IMR-90 (cell line): ENCODE data around the gene CD96. TPM values are rescaled to one million over a fixed set of nuclear protein-coding genes. Genes with fewer than 3 reads are reported as not detected.

Experiments used
- ATAC-seq: fragments of 200-7000 bp; cut with Tn5 transposase; 2 replicates; pipeline ENCODE4 v1.9.1; 2020; ENCODE audit warnings: low read depth, mild to moderate bottlenecking, moderate library complexity
- BruUV-seq: library from RNA; stranded (reverse); fragments of 400-500 nt; replicated peaks from 2 replicates; lab custom pipeline; 2021; lab: Mats Ljungman, UMichigan
- CTCF ChIA-PET: fragments of 300-600 bp; formaldehyde crosslinking; extraction: SDS; loops from one replicate; lab custom pipeline; 2021; ENCODE audit warnings: antibody characterized with exemption; lab: Yijun Ruan, JAX
- POLR2A ChIA-PET: fragments of 300-600 bp; sonication (Branson Sonifier 250); formaldehyde crosslinking; loops from one replicate; lab custom pipeline; 2022; ENCODE audit warnings: antibody characterized with exemption; ENCODE audit not compliant: unreplicated experiment; lab: Charles Lee
- DNase-seq: peaks from one replicate; pipeline ENCODE4 v3.0.0; 2013
- H2AFZ ChIP-seq: replicated peaks from 2 replicates; pipeline ENCODE3; 2013; ENCODE audit warnings: low read length, mild to moderate bottlenecking; ENCODE audit not compliant: poor library complexity
- H2AK5ac ChIP-seq: 2 replicates; pipeline ENCODE4 v1.6.1; 2013; ENCODE audit warnings: low read depth, low read length, inconsistent platforms
- H2AK9ac ChIP-seq: replicated peaks from 2 replicates; pipeline ENCODE3; 2013; ENCODE audit warnings: mild to moderate bottlenecking, low read depth, low read length, moderate library complexity; ENCODE audit not compliant: poor library complexity
- H2BK120ac ChIP-seq: 2 replicates; pipeline ENCODE4 v1.6.1; 2013; ENCODE audit warnings: low read depth, low read length, inconsistent platforms
- H2BK15ac ChIP-seq: 3 replicates; pipeline ENCODE4 v1.6.1; 2013; ENCODE audit warnings: low read depth, low read length, inconsistent platforms
- H2BK20ac ChIP-seq: 2 replicates; pipeline ENCODE4 v1.6.1; 2013; ENCODE audit warnings: low read depth, mild to moderate bottlenecking, inconsistent platforms, low read length, moderate library complexity
- H2BK5ac ChIP-seq: 2 replicates; pipeline ENCODE4 v1.6.1; 2013; ENCODE audit warnings: mild to moderate bottlenecking, low read depth, low read length, inconsistent platforms; ENCODE audit not compliant: poor library complexity, severe bottlenecking
- H3K14ac ChIP-seq: replicated peaks from 2 replicates; pipeline ENCODE4 v1.6.1; 2013; ENCODE audit warnings: low read depth, low read length, inconsistent platforms
- H3K18ac ChIP-seq: 2 replicates; pipeline ENCODE4 v1.6.1; 2013; ENCODE audit warnings: low read depth, low read length, control low read depth
- H3K23ac ChIP-seq: 2 replicates; pipeline ENCODE4 v1.6.1; 2013; ENCODE audit warnings: low read depth, low read length, inconsistent platforms
- H3K27ac ChIP-seq: 2 replicates; pipeline ENCODE4 v1.5.1; 2013; ENCODE audit warnings: mild to moderate bottlenecking, control low read depth, low read length; ENCODE audit not compliant: insufficient read depth
- H3K27me3 ChIP-seq: 2 replicates; pipeline ENCODE4 v1.6.1; 2013; ENCODE audit warnings: low read length; ENCODE audit not compliant: control insufficient read depth, insufficient read depth
- H3K36me3 ChIP-seq: 2 replicates; pipeline ENCODE4 v1.6.1; 2013; ENCODE audit warnings: low read length, mixed read lengths; ENCODE audit not compliant: control insufficient read depth, insufficient read depth
- H3K4ac ChIP-seq: 2 replicates; pipeline ENCODE4 v1.6.1; 2013; ENCODE audit warnings: low read depth, low read length, inconsistent platforms
- H3K4me1 ChIP-seq: 2 replicates; pipeline ENCODE4 v1.6.1; 2013; ENCODE audit warnings: low read length, mixed read lengths; ENCODE audit not compliant: control insufficient read depth, insufficient read depth
- H3K4me2 ChIP-seq: 2 replicates; pipeline ENCODE4 v1.6.1; 2013; ENCODE audit warnings: low read depth, mild to moderate bottlenecking, control low read depth, low read length, moderate library complexity
- H3K4me3 ChIP-seq: 2 replicates; pipeline ENCODE4 v1.5.1; 2013; ENCODE audit warnings: low read depth, mild to moderate bottlenecking, control low read depth, low read length, moderate library complexity; ENCODE audit not compliant: insufficient read depth
- H3K56ac ChIP-seq: 2 replicates; pipeline ENCODE4 v1.6.1; 2013; ENCODE audit warnings: low read length, inconsistent platforms; ENCODE audit not compliant: insufficient read depth; ENCODE audit errors: extremely low read depth
- H3K79me1 ChIP-seq, 2 experiments: 2 replicates each; pipeline ENCODE4 v1.6.1; 2013; ENCODE audit warnings: low read length in 2 of 2, inconsistent platforms in 1 of 2, low read depth in 1 of 2
- H3K9ac ChIP-seq: 2 replicates; pipeline ENCODE4 v1.6.1; 2013; ENCODE audit warnings: low read depth, low read length, control low read depth
- H3K9me1 ChIP-seq: 2 replicates; pipeline ENCODE4 v1.6.1; 2013; ENCODE audit warnings: low read length, inconsistent platforms; ENCODE audit not compliant: insufficient read depth
- H3K9me3 ChIP-seq: 2 replicates; pipeline ENCODE4 v1.6.1; 2013; ENCODE audit warnings: low read length; ENCODE audit not compliant: control insufficient read depth, insufficient read depth
- H4K20me1 ChIP-seq: 2 replicates; pipeline ENCODE4 v1.6.1; 2013; ENCODE audit warnings: low read length, inconsistent platforms; ENCODE audit not compliant: insufficient read depth
- H4K5ac ChIP-seq: 2 replicates; pipeline ENCODE4 v1.6.1; 2013; ENCODE audit warnings: mild to moderate bottlenecking, low read depth, low read length, control low read depth
- H4K8ac ChIP-seq, 2 experiments: 2 replicates each; pipeline ENCODE4 v1.6.1; 2013; ENCODE audit warnings: low read depth in 2 of 2, low read length in 2 of 2, control low read depth in 1 of 2, inconsistent platforms in 1 of 2
- H4K91ac ChIP-seq: 2 replicates; pipeline ENCODE4 v1.6.1; 2013; ENCODE audit warnings: low read depth, low read length, inconsistent platforms; ENCODE audit not compliant: insufficient read depth
- CHD1 ChIP-seq: IDR thresholded peaks from 2 replicates; pipeline ENCODE4 v1.6.1; 2012; ENCODE audit warnings: low read depth, low read length, improper control_type of control experiment
- FOS ChIP-seq: fragments of 150-350 bp; IDR thresholded peaks from 2 replicates; pipeline ENCODE4 v1.6.1; 2016; ENCODE audit warnings: low read depth, low read length
- RAD21 ChIP-seq: IDR thresholded peaks from 2 replicates; pipeline ENCODE4 v1.6.1; 2012; ENCODE audit warnings: low read length, improper control_type of control experiment
- SMC3 ChIP-seq: fragments of 150-350 bp; IDR thresholded peaks from 2 replicates; pipeline ENCODE4 v1.6.1; 2016; ENCODE audit warnings: low read depth, mild to moderate bottlenecking, antibody characterized with exemption, low read length, moderate library complexity
- USF2 ChIP-seq: fragments of 150-350 bp; IDR thresholded peaks from 2 replicates; pipeline ENCODE4 v1.6.1; 2017; ENCODE audit warnings: mild to moderate bottlenecking, antibody characterized with exemption, low read length, low read depth
- WGBS, 2 experiments: methylation state at CpG; one replicate each; pipeline versions ENCODE4 v1.1.5 to v1.1.7; 2013; ENCODE audit warnings: missing lambda C conversion rate in 2 of 2; ENCODE audit not compliant: insufficient read length in 1 of 2; ENCODE audit errors: extremely low coverage in 2 of 2; 5-methylcytosine and 5-hydroxymethylcytosine counted together
- dilution Hi-C: fragments of 300-500 bp; cut with HindIII; formaldehyde crosslinking; loops from one replicate; pipeline ENCODE4 v1.14.3; 2018; ENCODE audit warnings: low sequenced_read_pairs; ENCODE audit not compliant: unreplicated experiment
- in situ Hi-C: fragments of 300-500 bp; cut with MboI; formaldehyde crosslinking; loops from 3 replicates; pipeline ENCODE4 v1.14.3; 2019; ENCODE audit warnings: low sequenced_read_pairs, inconsistent platforms, mixed read lengths
- intact Hi-C: fragments of 100-400 bp; cut with micrococcal nuclease; formaldehyde crosslinking; loops from 2 replicates; pipeline ENCODE4 v1.10.0; 2022
- polyA plus RNA-seq, 3 experiments: library from polyadenylated mRNA; depleted of rRNA; stranded (reverse); fragments of >200 nt; gene quantifications; 2 replicates each; pipeline ENCODE4 v1.2.3, GENCODE V29; 2012; ENCODE audit warnings: low replicate concordance in 1 of 3
- total RNA-seq: library from RNA; depleted of rRNA; stranded (reverse); fragments of >200 nt; gene quantifications from 2 replicates; pipeline ENCODE4 v1.2.3, GENCODE V29; 2012

CD96 gene
- total and polyA plus RNA-seq, 2 of the 4 experiments (the other 2 are of a cell fraction), result 0.05 to 0.18 TPM

GRCh38 chr3:111579495-111579894 is 37.5 kb downstream of the CD96 start:
- TF ChIP-seq USF2, result no peak
- no peak for TF ChIP-seq RAD21
- no peak for TF ChIP-seq FOS
- TF ChIP-seq SMC3, result no peak
- TF ChIP-seq CHD1, result no peak
- in situ Hi-C loops, result loop anchor here (5.0 to 25.0 kb wide), 4 partner anchors 113 to 383 kb away; partner anchors contain the start of gene PHLDB2
- H3K56ac ChIP-seq, result no peak overlapping the region
- no peak overlapping the region for H4K91ac ChIP-seq
- DNase-seq, result no peak
- no peak overlapping the region for H3K4ac ChIP-seq
- no peak overlapping the region for H3K4me2 ChIP-seq
- peaks cover 3% of the 10 kb centered on the region for H3K4me1 ChIP-seq
- H2AFZ ChIP-seq, result no peak overlapping the region
- no peak overlapping the region for H3K9ac ChIP-seq
- H3K79me1 ChIP-seq, result no peaks in the 10 kb centered on the region
- peak overlapping the region; percentile 45 for H2BK20ac ChIP-seq
- H2BK120ac ChIP-seq, result peak overlapping the region; percentile 38
- intact Hi-C loops, result loop anchor here (2.0 to 10.0 kb wide), 4 partner anchors 39 to 385 kb away; no protein-coding TSS in a partner anchor
- H4K20me1 ChIP-seq, result no peaks in the 10 kb centered on the region
- H3K4me3 ChIP-seq, result no peak overlapping the region
- no peaks in the 10 kb centered on the region for H3K9me1 ChIP-seq
- H3K18ac ChIP-seq, result no peak overlapping the region
- dilution Hi-C loops, result no loop called here
- ChIA-PET POLR2A (no interaction called here), CTCF (interaction anchor here (2.6 kb wide), 1 partner anchor 112 kb away, joined by 29 read pairs; no protein-coding TSS in a partner anchor)
- no peaks in the 10 kb centered on the region for H3K27me3 ChIP-seq
- no peak overlapping the region for H3K23ac ChIP-seq
- H2BK5ac ChIP-seq, result no peak overlapping the region
- BruUV-seq, result no TSS peak
- ATAC-seq, result no peak
- H2AK5ac ChIP-seq, result peak overlapping the region; percentile 54; the same call in 1 of the 2 replicates
- H4K8ac ChIP-seq, result no peak overlapping the region
- H3K14ac ChIP-seq, result no peak overlapping the region
- H2AK9ac ChIP-seq, result no peak overlapping the region
- no peak overlapping the region for H3K27ac ChIP-seq
- H2BK15ac ChIP-seq, result no peak overlapping the region
- H3K36me3 ChIP-seq, result no peaks in the 10 kb centered on the region
- WGBS, 2 experiments, result no CpG with 5 or more reads among the region's 5 CpGs
- H3K9me3 ChIP-seq, result no peaks in the 10 kb centered on the region
- no peak overlapping the region for H4K5ac ChIP-seq
